CD4-positive, alpha-beta T cell treated with Interleukin-15 for 1 hour (primary cell): ENCODE data around the gene MED13.
"Not testable (repeated sequence)": the region's sequence is repeated elsewhere in the genome, so short reads cannot be mapped to it uniquely, and the experiment has no call there.

Source experiments
- DNase-seq: peaks from one replicate; pipeline ENCODE4 v3.0.0-alpha.2; 2020

The MED13 gene

GRCh38 chr17:62057696-62058095, 7.4 kb downstream of the MED13 start:
- no peak for DNase-seq

GRCh38 chr17:62052765-62053338, 12.2 kb downstream of the MED13 start:
- no peak for DNase-seq

GRCh38 chr17:62051053-62051452, 14.0 kb downstream of the MED13 start:
- DNase-seq = no peak

GRCh38 chr17:62049299-62049698, 15.8 kb downstream of the MED13 start:
- no peak for DNase-seq

- DNase-seq = no peak
These were observed 16.8 kb downstream of the MED13 start for GRCh38 chr17:62048262-62048661.

- no peak for DNase-seq
These were observed 19.6 kb downstream of the MED13 start for GRCh38 chr17:62045517-62045916.

GRCh38 chr17:62045109-62045508, 20.0 kb downstream of the MED13 start:
- DNase-seq = no peak

GRCh38 chr17:62043602-62044001, 21.5 kb downstream of the MED13 start:
- DNase-seq = no peak

- DNase-seq = no peak
These were observed 21.9 kb downstream of the MED13 start for GRCh38 chr17:62043140-62043539.

GRCh38 chr17:62038248-62038647, 26.8 kb downstream of the MED13 start:
- no peak for DNase-seq

- DNase-seq = no peak
These were observed 31.8 kb downstream of the MED13 start for GRCh38 chr17:62033317-62033716.

- no peak for DNase-seq
These were observed 32.6 kb downstream of the MED13 start for GRCh38 chr17:62032480-62032879.

- no peak for DNase-seq
These were observed 34.8 kb downstream of the MED13 start for GRCh38 chr17:62030264-62030663.

- DNase-seq = no peak
These were observed 40.2 kb downstream of the MED13 start for GRCh38 chr17:62024866-62025265.

- no peak for DNase-seq
These were observed 47.2 kb downstream of the MED13 start for GRCh38 chr17:62017912-62018311.

GRCh38 chr17:62017496-62017895, 47.6 kb downstream of the MED13 start:
- DNase-seq = no peak

- no peak for DNase-seq
These were observed 50.6 kb downstream of the MED13 start for GRCh38 chr17:62014526-62014925.

GRCh38 chr17:62009220-62009619, 55.9 kb downstream of the MED13 start:
- no peak for DNase-seq

GRCh38 chr17:62008294-62008693, 56.8 kb downstream of the MED13 start:
- no peak for DNase-seq

- no peak for DNase-seq
These were observed 60.7 kb downstream of the MED13 start for GRCh38 chr17:62004388-62004787.

- not testable (repeated sequence) for DNase-seq
These were observed 61.9 kb downstream of the MED13 start for GRCh38 chr17:62003141-62003540.

- no peak for DNase-seq
These were observed 64.0 kb downstream of the MED13 start for GRCh38 chr17:62001105-62001504.

GRCh38 chr17:62000186-62000585, 64.9 kb downstream of the MED13 start:
- DNase-seq = no peak

- not testable (repeated sequence) for DNase-seq
These were observed 66.5 kb downstream of the MED13 start for GRCh38 chr17:61998534-61998933.

- DNase-seq = no peak
These were observed 67.4 kb downstream of the MED13 start for GRCh38 chr17:61997664-61998063.
